Measurements from ENCODE around the gene RAB40B.

GRCh38 chr17:82691714-82692113, 6.8 kb downstream of the RAB40B start:
- TF ChIP-seq, protein P1, sequence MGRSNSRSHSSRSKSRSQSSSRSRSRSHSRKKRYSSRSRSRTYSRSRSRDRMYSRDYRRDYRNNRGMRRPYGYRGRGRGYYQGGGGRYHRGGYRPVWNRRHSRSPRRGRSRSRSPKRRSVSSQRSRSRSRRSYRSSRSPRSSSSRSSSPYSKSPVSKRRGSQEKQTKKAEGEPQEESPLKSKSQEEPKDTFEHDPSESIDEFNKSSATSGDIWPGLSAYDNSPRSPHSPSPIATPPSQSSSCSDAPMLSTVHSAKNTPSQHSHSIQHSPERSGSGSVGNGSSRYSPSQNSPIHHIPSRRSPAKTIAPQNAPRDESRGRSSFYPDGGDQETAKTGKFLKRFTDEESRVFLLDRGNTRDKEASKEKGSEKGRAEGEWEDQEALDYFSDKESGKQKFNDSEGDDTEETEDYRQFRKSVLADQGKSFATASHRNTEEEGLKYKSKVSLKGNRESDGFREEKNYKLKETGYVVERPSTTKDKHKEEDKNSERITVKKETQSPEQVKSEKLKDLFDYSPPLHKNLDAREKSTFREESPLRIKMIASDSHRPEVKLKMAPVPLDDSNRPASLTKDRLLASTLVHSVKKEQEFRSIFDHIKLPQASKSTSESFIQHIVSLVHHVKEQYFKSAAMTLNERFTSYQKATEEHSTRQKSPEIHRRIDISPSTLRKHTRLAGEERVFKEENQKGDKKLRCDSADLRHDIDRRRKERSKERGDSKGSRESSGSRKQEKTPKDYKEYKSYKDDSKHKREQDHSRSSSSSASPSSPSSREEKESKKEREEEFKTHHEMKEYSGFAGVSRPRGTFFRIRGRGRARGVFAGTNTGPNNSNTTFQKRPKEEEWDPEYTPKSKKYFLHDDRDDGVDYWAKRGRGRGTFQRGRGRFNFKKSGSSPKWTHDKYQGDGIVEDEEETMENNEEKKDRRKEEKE (IDR thresholded peaks at IDR 0.05), result no peak
- TF ChIP-seq GZF1 (CRISPR knock-in tag; IDR thresholded peaks at IDR 0.05) (no peak), ZNF335 (CRISPR knock-in tag; IDR thresholded peaks at IDR 0.05) (no peak), SP1 (IDR thresholded peaks at IDR 0.05) (no peak), SP1 (CRISPR knock-in tag; IDR thresholded peaks at IDR 0.05) (no peak), IRF2 (CRISPR knock-in tag; IDR thresholded peaks at IDR 0.05) (no peak), MED1 (CRISPR knock-in tag; IDR thresholded peaks at IDR 0.05) (no peak)
